Neural cell (in vitro differentiated cells): ENCODE results near the gene FAM170B.

Source experiments
- EZH2 ChIP-seq: fragments of 200-600, 300-800 bp; shearing (Covaris generic), sonication (generic); IDR thresholded peaks from 2 replicates; pipeline ENCODE4 v1.6.1; 2014; ENCODE audit warnings: antibody characterized with exemption, low read length, borderline replicate concordance, mild to moderate bottlenecking; ENCODE audit not compliant: insufficient read depth, poor library complexity, severe bottlenecking
- RAD21 ChIP-seq: fragments of 450-650 bp; conservative IDR thresholded peaks from 2 replicates; pipeline ENCODE4 v1.6.1; 2014; ENCODE audit warnings: antibody characterized with exemption, mild to moderate bottlenecking, moderate library complexity
- TF ChIP-seq, protein P1 (sequence below): fragments of 450-650 bp; IDR thresholded peaks from 2 replicates; pipeline ENCODE4 v1.5.1; 2014; ENCODE audit warnings: antibody characterized with exemption, mild to moderate bottlenecking, moderate library complexity; ENCODE audit not compliant: poor library complexity, severe bottlenecking

DNA sequence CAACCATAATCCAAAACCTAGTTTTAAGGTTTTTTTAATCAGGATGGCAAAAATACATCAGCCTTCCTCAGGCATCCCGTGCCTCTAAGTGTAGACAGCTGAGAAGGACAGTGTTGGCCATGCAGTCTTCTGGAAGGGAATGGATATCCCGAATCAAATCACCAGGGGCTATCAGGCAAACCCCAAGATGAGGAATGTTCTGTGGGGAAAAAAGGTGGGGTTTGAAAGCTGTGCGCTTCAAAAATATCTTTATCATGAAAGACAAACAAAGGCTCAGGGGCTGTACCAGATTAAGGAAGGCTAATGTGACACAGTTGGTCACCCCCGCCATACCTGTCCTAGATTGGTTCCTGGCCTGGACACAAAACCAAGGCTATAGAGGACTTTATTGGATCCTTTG, 49.0 kb upstream of the FAM170B start:
- TF ChIP-seq, protein P1, sequence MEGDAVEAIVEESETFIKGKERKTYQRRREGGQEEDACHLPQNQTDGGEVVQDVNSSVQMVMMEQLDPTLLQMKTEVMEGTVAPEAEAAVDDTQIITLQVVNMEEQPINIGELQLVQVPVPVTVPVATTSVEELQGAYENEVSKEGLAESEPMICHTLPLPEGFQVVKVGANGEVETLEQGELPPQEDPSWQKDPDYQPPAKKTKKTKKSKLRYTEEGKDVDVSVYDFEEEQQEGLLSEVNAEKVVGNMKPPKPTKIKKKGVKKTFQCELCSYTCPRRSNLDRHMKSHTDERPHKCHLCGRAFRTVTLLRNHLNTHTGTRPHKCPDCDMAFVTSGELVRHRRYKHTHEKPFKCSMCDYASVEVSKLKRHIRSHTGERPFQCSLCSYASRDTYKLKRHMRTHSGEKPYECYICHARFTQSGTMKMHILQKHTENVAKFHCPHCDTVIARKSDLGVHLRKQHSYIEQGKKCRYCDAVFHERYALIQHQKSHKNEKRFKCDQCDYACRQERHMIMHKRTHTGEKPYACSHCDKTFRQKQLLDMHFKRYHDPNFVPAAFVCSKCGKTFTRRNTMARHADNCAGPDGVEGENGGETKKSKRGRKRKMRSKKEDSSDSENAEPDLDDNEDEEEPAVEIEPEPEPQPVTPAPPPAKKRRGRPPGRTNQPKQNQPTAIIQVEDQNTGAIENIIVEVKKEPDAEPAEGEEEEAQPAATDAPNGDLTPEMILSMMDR = no peak
- TF ChIP-seq RAD21 = no peak
- TF ChIP-seq EZH2 = no peak
